ENCODE data around the gene UBD.
A peak's percentile ranks its signal among the peaks of the same experiment; 100 is the strongest.

The UBD gene

DNA sequence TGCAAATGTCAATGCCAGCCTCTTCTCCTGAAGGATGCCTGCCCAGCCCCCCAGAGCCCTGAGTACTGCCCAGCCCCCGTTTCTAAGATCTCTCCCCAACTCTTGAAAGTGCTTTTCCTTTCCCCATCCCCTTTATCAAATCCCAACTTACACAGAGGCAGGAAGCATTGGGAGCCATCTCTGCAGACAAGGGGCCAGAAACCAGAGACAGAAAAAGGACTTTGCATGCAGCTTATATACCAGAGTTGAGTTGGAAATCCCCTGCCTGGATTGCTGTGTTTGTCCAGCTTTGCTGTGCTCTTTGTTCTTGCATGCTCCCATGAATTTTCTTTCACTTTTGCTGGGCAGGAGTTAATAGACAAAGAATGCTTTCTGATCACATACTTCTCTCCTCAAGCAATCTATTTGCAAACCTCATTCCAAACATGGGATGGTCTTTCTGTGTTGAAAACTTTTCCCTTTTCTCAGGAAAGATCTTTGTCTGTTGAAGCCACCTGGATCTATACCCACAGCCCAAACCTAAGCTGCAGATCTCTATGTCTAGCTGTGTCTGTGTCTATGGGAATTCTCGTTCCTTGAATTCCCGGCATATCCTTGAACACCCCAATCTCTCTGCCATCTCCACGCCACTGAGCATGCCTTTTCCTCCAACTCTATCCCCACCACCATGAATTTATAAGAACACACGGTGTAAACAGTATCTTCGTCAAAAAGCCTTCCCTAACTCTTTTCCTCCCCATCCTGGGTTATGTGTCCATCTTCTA is at the start of gene UBD:
Gene UBD (minus strand): TSS at position 209 of the 764 bp plus-strand sequence. CDS start 31 bp downstream, at position 178.
- no peak within 1 kb of the TSS for H3K4me3 ChIP-seq (ENCODE audit: low read length)
- no peak for DNase-seq (ENCODE audit: low read depth)
- TF ChIP-seq, protein P1, sequence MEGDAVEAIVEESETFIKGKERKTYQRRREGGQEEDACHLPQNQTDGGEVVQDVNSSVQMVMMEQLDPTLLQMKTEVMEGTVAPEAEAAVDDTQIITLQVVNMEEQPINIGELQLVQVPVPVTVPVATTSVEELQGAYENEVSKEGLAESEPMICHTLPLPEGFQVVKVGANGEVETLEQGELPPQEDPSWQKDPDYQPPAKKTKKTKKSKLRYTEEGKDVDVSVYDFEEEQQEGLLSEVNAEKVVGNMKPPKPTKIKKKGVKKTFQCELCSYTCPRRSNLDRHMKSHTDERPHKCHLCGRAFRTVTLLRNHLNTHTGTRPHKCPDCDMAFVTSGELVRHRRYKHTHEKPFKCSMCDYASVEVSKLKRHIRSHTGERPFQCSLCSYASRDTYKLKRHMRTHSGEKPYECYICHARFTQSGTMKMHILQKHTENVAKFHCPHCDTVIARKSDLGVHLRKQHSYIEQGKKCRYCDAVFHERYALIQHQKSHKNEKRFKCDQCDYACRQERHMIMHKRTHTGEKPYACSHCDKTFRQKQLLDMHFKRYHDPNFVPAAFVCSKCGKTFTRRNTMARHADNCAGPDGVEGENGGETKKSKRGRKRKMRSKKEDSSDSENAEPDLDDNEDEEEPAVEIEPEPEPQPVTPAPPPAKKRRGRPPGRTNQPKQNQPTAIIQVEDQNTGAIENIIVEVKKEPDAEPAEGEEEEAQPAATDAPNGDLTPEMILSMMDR (conservative IDR thresholded peaks at IDR 0.05; ENCODE audit: low read depth, low read length): no peak

DNA sequence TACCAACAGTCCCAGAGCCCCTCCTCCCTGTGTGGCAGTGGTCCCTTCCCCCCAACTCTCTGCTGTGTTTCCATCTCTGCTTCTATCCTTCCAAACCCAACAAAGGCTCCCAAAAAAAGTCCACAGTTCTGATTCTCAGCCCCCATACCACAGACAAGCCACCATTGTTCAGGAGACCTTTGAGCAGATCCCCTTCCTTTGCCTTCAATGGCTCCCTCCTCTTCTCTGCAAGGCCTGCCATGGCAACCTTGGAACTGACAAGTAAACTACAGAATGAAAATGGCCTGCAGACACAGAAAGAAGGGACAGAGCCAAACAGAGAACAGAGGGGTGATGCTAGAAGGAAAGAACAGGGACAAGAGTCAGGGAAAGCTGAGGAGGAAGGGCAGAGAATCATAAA is 48.6 kb upstream of the UBD start:
- TF ChIP-seq, protein P1 (conservative IDR thresholded peaks at IDR 0.05; ENCODE audit: low read depth, low read length): no peak
- no peak for DNase-seq (ENCODE audit: low read depth)
- H3K4me3 ChIP-seq (ENCODE audit: low read length): no peak overlapping the region

DNA sequence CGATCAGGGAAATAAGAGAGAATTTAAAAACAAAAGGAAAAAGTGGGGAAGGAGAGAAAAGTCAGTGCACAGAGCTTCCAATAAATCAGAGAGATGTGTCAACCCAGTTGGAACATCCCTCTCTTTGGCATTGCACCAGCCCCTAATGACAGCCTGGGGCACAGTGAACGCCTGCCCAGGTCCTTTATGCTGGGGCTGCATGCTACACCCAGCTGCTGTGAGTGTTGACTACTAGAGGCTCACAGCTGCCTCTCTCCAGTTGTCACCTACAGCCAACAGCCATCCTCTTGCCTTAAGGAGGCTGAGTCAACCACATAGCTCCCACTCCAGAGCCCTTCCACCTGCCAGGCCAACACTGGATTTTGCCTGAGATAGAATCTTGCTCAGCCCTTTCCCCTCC is 44.4 kb upstream of the UBD start:
- H3K4me3 ChIP-seq (ENCODE audit: low read length): no peak overlapping the region
- DNase-seq (ENCODE audit: low read depth): no peak
- TF ChIP-seq, protein P1 (conservative IDR thresholded peaks at IDR 0.05; ENCODE audit: low read depth, low read length): no peak

DNA sequence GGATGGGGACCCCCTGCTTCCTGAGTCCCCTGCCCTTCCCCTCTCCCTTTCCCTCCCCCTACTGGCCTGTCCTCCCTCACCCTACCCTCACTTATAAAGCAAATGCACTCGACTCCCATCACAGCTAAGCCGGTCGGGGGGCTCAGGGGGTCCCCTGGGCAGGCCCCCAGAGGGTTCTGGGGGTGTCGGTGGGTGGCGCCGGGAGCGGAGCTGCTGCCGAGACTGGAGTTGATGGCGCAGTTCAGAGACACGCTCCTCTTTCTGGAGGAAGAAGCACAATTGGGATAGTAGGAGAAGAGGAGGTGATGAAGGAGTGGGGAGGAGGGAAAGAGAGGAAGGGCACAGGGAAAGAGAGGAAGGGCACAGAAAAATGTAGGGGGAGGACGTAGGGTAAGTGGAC is 43.9 kb upstream of the UBD start:
- TF ChIP-seq, protein P1 (conservative IDR thresholded peaks at IDR 0.05; ENCODE audit: low read depth, low read length): no peak
- DNase-seq (ENCODE audit: low read depth): no peak
- no peak overlapping the region for H3K4me3 ChIP-seq (ENCODE audit: low read length)

DNA sequence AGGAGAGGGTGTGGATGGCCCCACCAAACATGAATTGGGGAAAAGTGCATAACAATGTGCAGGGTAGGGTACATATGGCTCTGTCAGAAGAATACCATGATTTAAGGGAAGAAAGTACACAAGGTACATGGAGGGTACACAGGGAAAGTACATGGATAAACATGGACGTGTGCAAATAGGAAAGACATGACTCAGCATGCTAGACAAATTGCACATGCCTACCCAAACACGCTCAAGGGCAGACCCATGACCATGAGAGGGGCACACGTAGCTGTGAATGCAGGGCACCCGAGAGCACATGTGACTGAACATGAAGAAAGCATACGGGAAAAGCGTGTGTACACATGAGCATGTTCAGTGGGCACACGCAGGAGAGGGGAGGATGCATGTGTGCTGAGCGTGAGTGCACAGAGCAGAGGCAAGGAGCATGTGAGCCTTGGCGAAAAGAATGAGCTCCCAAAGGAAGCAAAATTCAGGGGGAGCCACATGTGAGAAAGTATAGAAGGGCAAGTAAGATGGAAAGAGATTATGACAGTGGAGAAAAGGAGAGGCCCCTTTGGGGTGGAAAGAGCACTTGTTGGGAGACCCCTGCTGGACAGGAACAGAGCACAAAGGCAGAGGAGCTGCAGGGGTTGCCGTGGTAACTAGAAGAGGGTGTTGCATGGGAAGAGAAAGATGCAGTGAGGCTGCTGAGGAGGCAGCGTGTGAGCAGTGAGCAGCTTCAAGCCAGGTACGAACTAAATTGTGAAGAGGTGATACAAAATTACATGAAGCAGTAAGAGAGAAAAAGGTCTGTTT is 43.2 kb upstream of the UBD start:
- TF ChIP-seq, protein P1 (conservative IDR thresholded peaks at IDR 0.05; ENCODE audit: low read depth, low read length): peak; percentile 49
- DNase-seq (ENCODE audit: low read depth): no peak
- H3K4me3 ChIP-seq (ENCODE audit: low read length): no peak overlapping the region

DNA sequence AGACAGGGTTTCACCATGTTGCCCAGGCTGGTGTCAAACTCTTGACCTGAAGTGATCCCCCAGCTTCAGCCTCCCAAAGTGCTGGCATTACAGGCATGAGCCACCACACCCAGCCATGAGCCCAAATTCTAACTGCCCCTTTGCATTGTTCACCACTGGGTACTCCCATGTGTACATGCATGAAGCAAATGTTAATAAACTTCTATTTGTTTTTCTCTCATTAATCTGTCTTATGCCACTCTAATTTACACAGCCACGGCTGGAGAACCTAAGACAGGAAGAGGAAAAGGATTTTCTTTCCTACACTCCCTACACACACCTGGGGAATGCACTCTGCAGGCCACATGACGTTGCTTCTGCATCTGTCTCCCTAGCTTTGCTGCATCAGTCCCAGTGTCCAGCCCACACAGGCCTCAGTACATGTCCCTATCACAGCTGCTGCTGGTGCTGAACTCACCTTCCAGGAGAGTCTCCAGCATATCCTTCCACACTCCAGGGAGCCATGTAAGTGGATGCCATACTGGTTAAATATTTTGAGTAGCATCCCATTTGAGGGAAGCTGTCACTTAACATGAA is 38.7 kb upstream of the UBD start:
- H3K4me3 ChIP-seq (ENCODE audit: low read length): no peak overlapping the region
- TF ChIP-seq, protein P1 (conservative IDR thresholded peaks at IDR 0.05; ENCODE audit: low read depth, low read length): no peak
- no peak for DNase-seq (ENCODE audit: low read depth)
